Gastroesophageal sphincter (tissue), 4 donors: ENCODE measurements around the gene GRIK3. TPM values are rescaled to one million over a fixed set of nuclear protein-coding genes. Genes with fewer than 3 reads are reported as not detected.

Source experiments
- ATAC-seq: fragments of 150-250 bp; one replicate; pipeline ENCODE4 v1.9.1; 2016; ENCODE audit warnings: mild to moderate bottlenecking, moderate library complexity
- H3K27ac ChIP-seq, 4 donors: fragments of 200-600 bp; sonication (generic) in 3 of 4; 1 replicate in 3 of 4; 2 replicates in 1 of 4; pipeline ENCODE4 v1.5.1; 2016 to 2019
- H3K27me3 ChIP-seq: fragments of 200-600 bp; sonication (generic); one replicate; pipeline ENCODE4 v1.5.1; 2019
- H3K36me3 ChIP-seq, 2 donors: fragments of 200-600 bp; sonication (generic); one replicate each; pipeline ENCODE4 v1.5.1; 2019; ENCODE audit warnings: control low read depth in 1 of 2
- H3K4me1 ChIP-seq, 3 donors: fragments of 200-600 bp; sonication (generic); 1 replicate in 2 of 3; 2 replicates in 1 of 3; pipeline ENCODE4 v1.5.1; 2016 to 2019; ENCODE audit warnings: control low read depth in 2 of 3
- H3K4me3 ChIP-seq, 2 donors: fragments of 200-600 bp; sonication (generic); one replicate each; pipeline ENCODE4 v1.5.1; 2019; ENCODE audit warnings: mild to moderate bottlenecking in 1 of 2, moderate library complexity in 1 of 2
- H3K9me3 ChIP-seq, 3 donors: fragments of 200-600 bp; sonication (generic); one replicate each; pipeline ENCODE4 v1.5.1; 2017 to 2019; ENCODE audit warnings: control low read depth in 2 of 3
- EP300 ChIP-seq: sonication (generic); formaldehyde crosslinking; IDR thresholded peaks from one replicate; pipeline ENCODE4 v1.6.1; 2017; ENCODE audit warnings: antibody characterized with exemption, mild to moderate bottlenecking
- POLR2A ChIP-seq, 2 donors: fragments of 450-650 bp; IDR thresholded peaks; one replicate each; pipeline ENCODE4 v1.6.1; 2017; ENCODE audit warnings: antibody characterized with exemption in 2 of 2, mild to moderate bottlenecking in 2 of 2, moderate library complexity in 1 of 2
- POLR2AphosphoS5 ChIP-seq: sonication (generic); formaldehyde crosslinking; IDR thresholded peaks from one replicate; pipeline ENCODE4 v1.6.1; 2017; ENCODE audit warnings: antibody characterized with exemption
- WGBS, 2 donors: methylation state at CpG; one replicate each; pipeline ENCODE4 v1.1.5; 2018; ENCODE audit warnings: low coverage in 1 of 2; 5-methylcytosine and 5-hydroxymethylcytosine counted together
- total RNA-seq, 4 donors: library from RNA; depleted of rRNA; stranded (reverse); fragments of >200 nt; gene quantifications; one replicate each; pipeline ENCODE4 v1.1.0, GENCODE V29; 2016
- TF ChIP-seq, protein P1 (sequence below), 4 experiments: fragments of 200-600 bp in 2 of 4; fragments of 450-650 bp in 2 of 4; sonication (generic) in 1 of 4; IDR thresholded peaks; one replicate each; pipeline ENCODE4 v1.5.1; 2017 to 2019; ENCODE audit warnings: antibody characterized with exemption in 4 of 4, mild to moderate bottlenecking in 2 of 4, moderate library complexity in 2 of 4

Gene GRIK3
- total RNA-seq, 4 donors from 2014 or later = 3.1 to 7.8 (median 5.0) TPM

DNA sequence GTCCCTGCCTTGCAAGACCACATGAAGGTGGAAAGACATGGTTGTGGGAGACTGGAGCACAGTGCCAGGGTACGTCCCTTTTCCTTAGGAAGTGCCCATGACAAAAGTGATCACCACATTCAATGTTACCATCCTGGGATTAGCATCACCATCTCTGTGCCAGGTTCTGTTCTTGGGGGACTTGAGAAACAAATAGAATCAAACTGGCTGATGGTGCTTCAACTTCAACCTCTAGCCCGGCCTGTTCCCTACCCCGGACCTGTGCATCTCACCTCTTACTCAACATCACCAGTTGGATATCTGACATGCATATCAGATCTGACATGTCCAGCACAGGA, 153.3 kb downstream of the GRIK3 start:
- H3K27me3 ChIP-seq = peaks cover 29% of the 10 kb centered on the region
- no peak overlapping the region for H3K27ac ChIP-seq
- TF ChIP-seq, protein P1, sequence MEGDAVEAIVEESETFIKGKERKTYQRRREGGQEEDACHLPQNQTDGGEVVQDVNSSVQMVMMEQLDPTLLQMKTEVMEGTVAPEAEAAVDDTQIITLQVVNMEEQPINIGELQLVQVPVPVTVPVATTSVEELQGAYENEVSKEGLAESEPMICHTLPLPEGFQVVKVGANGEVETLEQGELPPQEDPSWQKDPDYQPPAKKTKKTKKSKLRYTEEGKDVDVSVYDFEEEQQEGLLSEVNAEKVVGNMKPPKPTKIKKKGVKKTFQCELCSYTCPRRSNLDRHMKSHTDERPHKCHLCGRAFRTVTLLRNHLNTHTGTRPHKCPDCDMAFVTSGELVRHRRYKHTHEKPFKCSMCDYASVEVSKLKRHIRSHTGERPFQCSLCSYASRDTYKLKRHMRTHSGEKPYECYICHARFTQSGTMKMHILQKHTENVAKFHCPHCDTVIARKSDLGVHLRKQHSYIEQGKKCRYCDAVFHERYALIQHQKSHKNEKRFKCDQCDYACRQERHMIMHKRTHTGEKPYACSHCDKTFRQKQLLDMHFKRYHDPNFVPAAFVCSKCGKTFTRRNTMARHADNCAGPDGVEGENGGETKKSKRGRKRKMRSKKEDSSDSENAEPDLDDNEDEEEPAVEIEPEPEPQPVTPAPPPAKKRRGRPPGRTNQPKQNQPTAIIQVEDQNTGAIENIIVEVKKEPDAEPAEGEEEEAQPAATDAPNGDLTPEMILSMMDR (IDR thresholded peaks at IDR 0.05) = no peak
- TF ChIP-seq POLR2A (IDR thresholded peaks at IDR 0.05) (no peak), POLR2AphosphoS5 (no peak), EP300 (no peak)
- H3K9me3 ChIP-seq = no peaks in the 10 kb centered on the region
- no peaks in the 10 kb centered on the region for H3K36me3 ChIP-seq
- no peak for ATAC-seq
- no peaks in the 10 kb centered on the region for H3K4me1 ChIP-seq
- WGBS, 2 donors = 85 to 100% methylated on average over 2 of the region's 3 CpGs
- no peak overlapping the region for H3K4me3 ChIP-seq

- no peaks in the 10 kb centered on the region for H3K4me1 ChIP-seq
- whole genome bisulfite sequencing, 2 donors = 82 to 90% methylated on average over 4 to 11 of the region's 22 CpGs
- no peak for ATAC-seq
- H3K9me3 ChIP-seq = no peaks in the 10 kb centered on the region
- no peak overlapping the region for H3K27ac ChIP-seq
- TF ChIP-seq EP300 = no peak
- TF ChIP-seq, protein P1 (IDR thresholded peaks at IDR 0.05) = no peak
- H3K27me3 ChIP-seq = peaks cover 31% of the 10 kb centered on the region
- no peak overlapping the region for H3K4me3 ChIP-seq
- no peaks in the 10 kb centered on the region for H3K36me3 ChIP-seq
Observed at GRCh38 chr1:36880155-36881067, 153.9 kb downstream of the GRIK3 start.

DNA sequence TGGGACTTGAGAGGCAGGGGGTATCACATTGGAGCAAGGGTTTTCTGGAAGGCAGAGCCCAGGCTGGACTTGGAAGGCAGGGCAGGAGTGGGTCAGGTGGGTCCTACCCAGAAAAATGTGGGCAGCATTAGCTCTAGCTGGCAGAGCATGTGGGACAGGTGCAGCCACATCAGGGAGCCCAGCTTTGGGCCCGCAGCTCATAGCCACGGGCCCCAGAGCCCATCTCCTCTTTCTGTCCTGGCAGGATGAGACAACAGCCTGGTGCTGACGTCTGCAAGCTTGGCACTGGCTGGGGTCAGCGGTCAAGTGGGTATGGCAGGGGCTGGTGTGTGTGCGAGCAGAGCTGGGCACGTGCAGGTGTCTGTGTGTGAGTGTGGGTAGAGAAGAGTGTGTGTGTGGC, 154.7 kb downstream of the GRIK3 start:
- Histone ChIP-seq H3K27ac (no peak overlapping the region), H3K36me3 (no peaks in the 10 kb centered on the region), H3K4me1 (no peaks in the 10 kb centered on the region), H3K9me3 (no peaks in the 10 kb centered on the region), H3K27me3 (peaks cover 36% of the 10 kb centered on the region), H3K4me3 (no peak overlapping the region)
- TF ChIP-seq POLR2A (IDR thresholded peaks at IDR 0.05) (no peak), POLR2AphosphoS5 (no peak), EP300 (no peak)
- TF ChIP-seq, protein P1 (IDR thresholded peaks at IDR 0.05) = no peak
- ATAC-seq = no peak
- WGBS, 2 donors = 70 to 71% methylated on average over 2 of the region's 6 CpGs

- WGBS, 2 donors = 71 to 88% methylated on average over 1 of the region's 1 CpG
- Histone ChIP-seq H3K27me3 (peaks cover 49% of the 10 kb centered on the region), H3K4me1 (no peaks in the 10 kb centered on the region), H3K9me3 (no peaks in the 10 kb centered on the region), H3K4me3 (no peak overlapping the region), H3K36me3 (no peaks in the 10 kb centered on the region), H3K27ac (no peak overlapping the region)
- TF ChIP-seq POLR2AphosphoS5 (no peak), POLR2A (IDR thresholded peaks at IDR 0.05) (no peak), EP300 (no peak)
- TF ChIP-seq, protein P1 (IDR thresholded peaks at IDR 0.05) = no peak
- no peak for ATAC-seq
Observed at GRCh38 chr1:36876990-36877389, 157.3 kb downstream of the GRIK3 start.
